Activated effector memory CD4-positive, alpha-beta T cell treated with anti-CD3 and anti-CD28 coated beads, Interleukin-2, amount 50 U/mL, for 16 hours (primary cell): ENCODE data around the gene SHH.

ENCODE experiments used
- DNase-seq: peaks from one replicate; pipeline ENCODE4 v3.0.0-alpha.2; 2020

Gene SHH

DNA sequence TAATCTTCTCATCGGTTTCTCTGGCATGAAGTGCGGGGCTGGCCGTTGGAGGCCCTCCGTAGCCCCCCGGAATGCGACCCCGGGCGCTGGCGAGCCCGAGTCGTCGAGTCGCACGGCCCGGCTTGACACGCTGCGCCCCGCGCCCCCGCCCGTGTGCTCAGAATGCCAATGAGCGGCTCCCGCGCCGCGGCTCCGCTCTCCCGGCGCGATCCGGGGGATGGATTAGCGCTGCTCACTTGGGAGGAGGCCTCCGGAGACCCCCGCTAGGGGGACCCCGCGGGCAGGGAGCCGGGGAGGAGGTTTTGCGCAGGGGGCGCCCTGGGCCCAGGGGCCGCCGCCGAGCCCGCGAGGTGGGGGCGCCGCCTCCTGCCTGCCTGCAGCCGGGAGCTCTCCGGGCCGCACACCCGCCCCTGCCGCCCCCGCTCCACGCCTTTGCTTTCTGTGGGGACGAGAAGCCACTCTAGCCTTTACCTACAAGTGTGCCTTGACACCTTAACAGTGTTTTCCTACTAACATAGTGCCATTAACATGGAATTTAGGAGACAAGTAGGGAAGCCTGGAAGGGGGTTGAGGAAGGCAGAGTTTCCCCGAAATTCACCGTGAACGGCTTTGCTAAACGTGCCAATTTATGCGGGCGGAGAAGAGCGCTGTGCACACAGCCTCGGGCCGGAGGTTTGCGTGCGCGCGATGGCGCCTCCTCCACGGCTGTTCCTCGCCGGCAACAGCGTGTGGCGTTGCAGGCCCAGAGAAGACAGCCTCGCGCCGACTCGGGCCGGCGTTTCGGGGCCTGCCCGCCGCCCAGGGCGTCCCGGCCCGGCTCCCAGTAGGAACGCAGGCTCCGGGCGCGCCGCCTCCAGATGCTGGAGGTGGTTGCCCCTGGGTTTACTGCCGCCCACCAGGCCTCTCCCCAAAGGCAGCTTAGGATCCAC, 7.1 kb downstream of the SHH start:
- DNase-seq = peak; percentile 79

DNA sequence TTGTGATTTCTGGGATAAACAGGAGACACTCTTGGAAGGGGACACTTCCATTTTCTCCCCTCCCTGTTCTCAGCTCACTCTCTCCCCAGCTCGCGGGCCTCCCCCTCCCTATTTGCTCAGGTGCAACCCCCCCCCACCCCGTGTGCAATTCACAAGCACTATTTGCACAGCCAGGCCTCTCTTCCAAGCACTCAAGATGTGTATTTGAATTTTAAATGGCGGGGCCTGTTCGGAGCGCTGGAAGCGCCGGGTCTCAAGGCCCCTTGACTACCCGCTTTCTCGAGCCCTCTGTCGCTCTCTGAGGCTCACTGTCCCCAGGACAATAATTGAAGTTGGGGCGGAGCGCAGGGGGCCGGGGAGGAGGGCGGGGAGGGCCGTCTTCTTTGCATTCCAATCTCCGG, 7.8 kb downstream of the SHH start:
- DNase-seq = no peak

DNA sequence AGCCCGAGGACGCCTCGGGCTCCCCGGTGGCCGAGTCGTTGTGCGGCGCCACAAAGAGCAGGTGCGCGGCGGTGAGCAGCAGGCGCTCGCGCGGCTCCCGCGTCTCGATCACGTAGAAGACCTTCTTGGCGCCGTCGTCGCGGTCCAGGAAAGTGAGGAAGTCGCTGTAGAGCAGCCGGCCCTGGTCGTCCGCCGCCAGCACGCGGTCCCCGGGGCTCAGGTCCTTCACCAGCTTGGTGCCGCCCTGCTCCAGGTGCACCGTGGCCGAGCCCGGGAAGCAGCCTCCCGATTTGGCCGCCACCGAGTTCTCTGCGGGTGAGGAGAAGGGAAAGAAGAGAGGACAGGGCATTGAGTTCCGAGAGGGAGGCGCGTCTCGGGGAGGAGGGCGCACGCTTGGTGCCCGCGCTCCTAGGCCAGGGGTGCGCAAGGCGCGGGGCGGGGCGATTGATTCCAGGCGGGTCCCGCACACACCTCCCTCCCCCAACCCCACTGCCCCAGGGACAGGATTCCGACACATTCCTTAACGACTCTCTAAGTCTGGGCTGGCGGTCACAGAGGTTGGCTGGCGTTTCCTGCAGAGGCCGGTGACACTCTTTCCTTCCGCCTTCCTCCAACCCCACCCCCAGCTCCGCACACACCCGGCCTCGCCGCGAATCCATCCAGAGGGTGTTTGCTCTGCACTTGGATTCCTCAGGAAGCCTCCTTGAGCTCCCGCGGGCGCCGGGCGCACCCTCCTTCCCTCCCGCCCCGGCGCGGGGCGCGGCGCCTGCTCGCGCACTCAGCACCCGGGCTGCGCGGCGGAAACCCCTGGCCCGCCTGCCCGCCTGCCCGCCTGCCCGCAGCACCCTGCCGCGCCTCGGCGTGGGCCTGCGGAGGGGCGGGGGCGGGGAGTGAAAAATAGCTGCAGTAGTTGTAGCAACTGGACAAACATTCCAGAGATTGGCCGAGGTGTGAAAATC, 8.6 kb downstream of the SHH start:
- no peak for DNase-seq

DNA sequence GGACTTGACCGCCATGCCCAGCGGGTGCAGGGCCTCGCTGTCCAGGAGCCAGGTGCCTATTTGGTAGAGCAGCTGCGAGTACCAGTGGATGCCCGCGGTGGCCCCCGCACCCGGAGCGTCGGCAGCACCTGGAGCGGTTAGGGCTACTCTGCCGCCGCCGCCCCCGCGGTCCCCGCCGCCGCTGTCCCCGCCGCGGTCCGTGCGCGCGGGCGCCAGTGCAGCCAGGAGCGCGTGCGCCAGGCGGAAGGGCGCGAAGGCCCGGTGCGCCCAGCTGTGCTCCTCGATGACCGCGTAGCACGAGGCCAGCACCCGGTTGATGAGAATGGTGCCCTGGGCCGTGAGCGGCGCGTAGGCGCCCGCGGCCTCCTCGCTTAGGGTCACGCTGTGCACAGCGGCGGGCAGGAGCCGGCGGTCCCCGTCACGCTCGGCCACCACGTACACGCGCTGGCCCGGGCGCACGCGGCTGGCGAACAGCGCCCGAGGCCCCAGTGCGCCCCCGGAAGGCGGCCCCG, 9.3 kb downstream of the SHH start:
- DNase-seq = no peak

DNA sequence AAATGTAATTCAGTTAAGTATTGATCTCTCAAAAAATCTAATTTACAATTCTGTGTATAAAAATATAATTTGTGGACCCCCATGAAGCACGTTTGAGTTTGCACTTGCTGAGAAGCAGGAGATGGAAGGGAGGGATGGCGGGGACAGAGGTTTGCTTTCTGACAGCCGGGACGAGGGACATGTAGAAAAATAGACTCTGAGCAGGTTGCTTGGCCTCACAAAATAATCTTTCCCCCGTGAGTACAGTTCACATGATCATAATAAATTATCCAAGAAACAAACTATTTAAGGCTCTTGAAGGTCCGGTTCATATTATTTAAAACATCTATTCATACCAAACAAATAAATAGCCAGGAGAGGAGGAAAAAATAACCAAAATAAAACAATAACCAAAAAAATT, 10.0 kb downstream of the SHH start:
- DNase-seq = no peak

DNA sequence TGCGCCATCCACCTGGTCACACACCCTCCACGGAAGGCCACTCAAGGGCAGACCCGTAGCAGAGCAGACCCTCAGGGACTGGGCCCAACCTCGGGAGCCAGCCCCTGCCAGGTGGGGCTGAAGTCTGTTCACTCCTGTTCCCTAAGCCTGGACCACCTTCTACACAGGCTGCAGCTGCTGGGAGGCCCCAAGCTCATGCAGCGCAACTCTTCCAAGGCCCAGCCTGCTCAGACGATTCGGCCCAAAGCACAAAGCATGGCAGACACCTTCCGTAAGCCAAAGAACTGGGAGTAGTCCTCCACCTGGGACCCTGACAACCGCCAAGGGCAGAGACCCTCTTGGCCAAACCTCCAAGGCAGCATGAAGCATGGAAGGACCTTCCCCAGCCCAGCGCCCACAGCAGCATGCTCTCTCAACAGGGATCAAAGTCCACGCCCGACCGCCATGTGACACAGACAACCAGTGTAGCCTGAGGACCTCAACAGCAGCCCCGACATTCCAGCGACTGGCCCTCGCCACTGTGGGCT, 11.5 kb downstream of the SHH start:
- DNase-seq = no peak

DNA sequence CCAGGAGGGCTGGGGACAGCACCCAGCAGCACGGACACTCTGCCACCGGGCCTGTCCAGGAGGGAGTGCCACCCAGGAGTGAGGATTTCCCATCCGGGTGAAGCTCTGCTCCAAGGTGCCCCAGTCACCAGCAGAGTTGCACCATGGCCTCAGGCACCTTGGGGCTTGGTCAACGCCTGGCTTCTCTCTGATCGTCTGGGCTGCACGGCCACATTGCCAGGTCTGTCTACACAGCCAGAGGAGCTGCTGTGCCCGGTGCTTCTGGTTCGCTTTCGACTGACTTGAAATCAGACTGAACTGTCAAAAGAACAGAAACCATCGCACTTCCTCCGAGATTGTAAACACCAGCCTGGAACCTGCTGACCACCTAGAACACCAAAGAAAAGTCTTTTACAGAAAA, 12.0 kb downstream of the SHH start:
- DNase-seq = no peak

DNA sequence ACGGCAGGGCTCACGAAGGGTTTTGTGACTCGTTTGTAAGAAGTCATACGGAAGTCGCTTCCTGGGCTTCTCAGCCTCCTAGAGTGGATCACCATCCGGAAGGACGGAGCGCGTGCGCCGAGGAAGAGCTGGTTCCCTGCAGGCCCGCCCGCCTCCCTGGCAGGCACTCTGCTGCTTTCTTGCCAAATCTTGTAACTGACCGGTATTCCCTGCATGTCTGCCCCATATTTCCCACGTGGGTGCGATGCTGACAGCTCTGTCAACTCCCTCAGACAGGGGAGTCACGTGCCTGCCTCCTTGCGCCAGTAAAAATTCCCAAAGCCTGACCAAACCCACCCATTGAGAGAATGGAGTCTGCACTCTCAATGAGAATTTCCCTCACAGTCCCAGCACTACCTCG, 12.7 kb downstream of the SHH start:
- DNase-seq = no peak

DNA sequence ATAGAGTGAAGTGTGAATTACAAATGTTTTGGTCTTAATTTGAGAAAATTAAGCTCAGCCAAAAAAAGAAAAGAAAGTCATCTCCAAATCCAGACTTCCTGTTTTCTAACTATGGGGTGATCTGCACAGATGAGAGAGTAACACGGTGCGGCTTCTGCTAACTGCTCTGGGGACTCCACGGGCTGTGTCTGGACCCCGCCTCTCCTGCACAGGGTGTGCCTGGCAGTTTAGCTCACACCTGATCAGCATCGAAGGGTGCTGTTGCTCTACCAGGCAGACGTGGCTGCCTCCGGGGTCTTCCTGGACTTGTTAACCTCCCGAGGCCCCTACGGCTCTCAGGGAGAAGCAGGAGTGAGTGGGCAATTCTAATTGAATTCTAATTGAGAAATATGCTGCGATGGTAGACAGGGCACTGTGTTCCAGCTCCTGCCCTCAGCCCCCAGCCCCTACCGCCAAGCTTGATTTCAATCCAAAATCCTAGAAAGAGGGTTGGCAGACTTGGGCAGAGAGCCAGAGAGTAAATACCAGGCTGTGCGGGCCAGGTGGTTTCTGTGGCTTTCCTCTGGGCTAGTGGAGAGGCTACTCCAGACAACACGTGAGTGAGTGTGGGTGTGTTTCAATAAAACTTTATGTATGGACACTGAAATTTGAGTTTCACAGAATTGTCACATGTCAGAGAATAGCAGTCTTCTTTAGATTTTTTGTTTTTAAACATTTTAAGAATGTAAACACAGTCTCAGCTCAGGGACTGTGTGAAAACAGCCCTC, 13.4 kb downstream of the SHH start:
- no peak for DNase-seq

DNA sequence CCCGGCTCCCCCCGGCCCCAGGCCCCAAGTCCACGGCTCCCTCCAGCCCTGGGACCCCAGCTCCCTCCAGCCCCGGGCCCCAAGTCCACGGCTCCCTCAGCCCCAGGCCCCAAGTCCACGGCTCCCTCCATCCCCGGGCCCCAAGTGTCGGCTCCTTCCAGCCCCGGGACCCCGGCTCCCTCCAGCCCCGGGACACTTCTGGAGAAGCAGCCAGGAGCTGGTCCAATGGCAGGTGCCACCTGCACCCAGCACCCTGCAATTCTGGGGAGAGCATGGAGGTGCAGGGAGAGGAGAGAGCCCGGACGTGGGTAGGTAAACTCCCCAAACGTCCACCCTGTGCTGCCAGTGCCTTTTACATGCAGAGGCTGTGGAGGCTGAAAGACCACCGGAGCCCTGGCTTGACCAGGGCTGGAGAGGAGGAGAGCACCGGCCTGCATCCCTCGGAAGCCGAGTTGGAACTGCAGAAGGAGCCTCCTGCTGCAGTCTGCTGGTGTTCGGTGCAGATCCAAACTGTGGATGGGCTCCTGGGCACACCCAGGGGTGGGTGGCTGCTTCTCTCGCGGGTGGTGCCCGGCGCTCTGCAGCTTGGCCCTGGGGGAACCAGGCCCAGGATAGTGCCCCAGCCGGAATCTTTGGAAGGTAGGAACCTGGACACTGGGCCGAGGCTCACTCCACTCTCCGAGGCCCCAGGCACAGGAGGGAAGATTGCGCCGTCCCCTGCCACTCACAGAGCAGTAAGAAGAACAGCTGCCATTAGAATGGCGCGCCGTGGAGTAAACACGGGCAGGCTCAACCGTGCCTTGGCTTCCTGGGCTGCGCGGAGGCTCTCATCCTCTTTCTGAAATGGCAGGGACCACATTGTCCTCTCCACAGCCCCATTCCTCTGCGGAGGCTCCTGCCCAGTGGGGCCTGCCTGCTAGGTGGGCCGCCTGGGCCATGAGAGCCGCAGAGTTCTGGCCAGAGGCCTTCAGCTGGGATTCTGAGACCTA, 14.7 kb downstream of the SHH start:
- DNase-seq = no peak

DNA sequence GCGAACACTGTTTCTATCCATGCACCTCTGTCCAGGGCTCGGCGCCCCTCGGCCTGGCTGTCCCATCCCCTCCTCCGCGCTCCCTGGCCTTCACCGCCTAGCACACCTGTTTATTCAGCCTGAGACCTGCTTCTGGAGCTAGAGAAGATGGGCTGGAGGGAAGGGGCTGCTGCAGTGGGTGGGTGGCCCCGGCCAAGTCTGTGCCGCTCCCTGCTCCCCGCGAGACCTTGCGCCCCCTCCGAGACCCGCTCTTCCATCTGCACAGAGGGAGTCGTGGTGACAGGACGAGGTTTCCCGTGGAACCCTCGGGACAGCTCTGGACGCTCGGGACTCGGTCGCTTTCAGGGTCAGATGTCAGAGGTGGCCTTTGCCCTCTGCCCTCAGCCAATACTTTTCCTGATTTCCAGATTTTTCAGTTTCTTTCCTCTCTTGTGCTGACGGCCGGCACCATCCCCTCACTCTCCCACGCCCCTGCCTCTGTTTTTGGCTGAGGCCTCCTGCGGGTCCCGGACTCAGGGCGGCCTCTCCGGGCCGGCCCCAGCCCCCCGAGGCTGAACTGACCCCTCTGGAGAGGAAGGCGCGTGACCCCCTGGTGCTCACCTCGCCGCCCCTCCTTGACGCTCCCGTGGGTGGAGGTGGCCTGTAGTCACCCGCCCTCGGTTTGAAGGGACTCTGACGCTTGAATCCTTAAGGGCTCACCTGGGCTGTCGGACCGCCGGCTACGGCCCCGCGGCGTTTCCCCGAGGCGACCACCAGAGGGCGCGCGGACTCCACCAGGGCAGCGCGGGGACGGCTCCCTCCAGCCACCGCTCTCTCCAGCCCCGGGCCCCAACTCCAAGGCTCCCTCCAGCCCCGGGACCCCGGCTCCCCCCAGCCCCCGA, 15.6 kb downstream of the SHH start:
- DNase-seq = peak; percentile 89

DNA sequence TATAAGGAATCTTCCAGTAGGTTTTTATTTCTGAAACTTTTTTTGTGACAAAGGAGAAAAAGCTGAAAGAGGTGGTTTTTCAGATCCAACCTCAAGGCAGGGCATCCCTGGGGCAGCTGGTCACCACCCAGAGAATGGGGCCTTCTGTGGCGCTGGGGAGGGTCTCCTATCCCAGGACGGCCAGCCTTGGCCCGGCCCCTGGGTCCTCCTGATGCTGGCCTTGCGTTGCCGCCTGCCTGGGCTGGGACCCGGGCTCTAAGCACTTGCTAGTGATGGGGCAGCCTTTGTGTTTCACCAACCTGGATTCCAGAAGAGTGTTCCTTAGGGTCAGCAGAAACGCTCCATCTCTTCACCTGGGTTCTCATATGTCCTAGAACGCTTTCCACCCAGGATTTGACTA, 16.3 kb downstream of the SHH start:
- DNase-seq = no peak

DNA sequence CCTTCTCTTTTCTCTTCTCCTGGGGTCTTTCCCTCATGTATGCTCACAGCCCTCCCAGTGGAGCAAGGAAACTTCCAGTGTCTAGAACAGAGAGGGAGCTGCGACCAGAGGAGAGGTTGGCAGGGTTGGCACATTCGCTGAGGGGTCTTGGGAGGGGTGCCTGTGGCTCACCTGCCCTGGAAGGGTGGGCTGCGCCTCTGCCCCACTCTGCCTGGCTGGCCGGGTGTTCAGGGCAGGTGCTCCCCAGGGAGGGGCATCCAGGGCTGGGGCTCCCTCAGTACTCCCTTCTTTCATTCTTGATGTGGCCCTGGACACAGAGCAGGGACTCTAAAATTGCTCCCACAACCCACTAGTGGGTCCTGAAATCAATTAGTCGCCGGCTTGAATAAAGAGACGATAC, 16.9 kb downstream of the SHH start:
- DNase-seq = no peak

DNA sequence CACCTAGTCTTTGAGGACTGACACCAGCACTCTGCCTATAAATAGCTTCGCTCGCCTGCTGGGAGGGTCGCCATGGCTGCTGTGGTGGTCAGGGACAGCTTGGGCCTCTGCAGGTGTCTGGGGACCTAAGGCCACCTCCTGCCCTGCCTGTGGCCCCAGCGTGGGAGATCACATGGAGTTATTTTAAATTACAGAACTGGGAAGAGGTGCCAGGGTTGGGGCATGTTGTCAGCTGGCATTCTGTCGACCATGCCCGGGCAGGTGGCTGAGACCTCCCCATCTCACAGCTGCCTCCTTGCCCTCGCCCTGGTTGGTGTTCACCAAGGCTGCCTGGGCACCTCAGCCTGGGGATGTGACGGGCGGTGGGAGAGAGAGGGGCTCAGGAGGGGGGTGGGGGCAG, 18.1 kb downstream of the SHH start:
- no peak for DNase-seq

DNA sequence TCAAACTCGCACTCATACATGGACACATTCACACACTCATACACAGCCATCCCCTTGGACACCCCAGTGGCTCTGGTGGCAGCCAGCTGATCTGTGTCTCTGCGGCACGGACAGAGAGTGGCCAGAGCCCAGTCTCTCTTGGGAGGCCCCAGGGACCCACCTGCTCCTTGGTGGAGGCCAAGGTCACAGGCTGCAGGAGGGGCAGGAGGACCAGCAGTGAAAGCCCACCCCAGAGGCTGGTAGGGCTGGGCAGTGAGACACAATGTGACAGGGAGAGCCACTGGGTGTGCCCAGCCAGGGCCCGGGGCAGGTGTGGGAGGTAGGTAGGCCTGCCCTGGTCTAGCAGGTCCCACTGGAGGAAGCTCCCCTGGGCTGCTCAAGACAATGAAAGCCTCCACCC, 18.5 kb downstream of the SHH start:
- no peak for DNase-seq

DNA sequence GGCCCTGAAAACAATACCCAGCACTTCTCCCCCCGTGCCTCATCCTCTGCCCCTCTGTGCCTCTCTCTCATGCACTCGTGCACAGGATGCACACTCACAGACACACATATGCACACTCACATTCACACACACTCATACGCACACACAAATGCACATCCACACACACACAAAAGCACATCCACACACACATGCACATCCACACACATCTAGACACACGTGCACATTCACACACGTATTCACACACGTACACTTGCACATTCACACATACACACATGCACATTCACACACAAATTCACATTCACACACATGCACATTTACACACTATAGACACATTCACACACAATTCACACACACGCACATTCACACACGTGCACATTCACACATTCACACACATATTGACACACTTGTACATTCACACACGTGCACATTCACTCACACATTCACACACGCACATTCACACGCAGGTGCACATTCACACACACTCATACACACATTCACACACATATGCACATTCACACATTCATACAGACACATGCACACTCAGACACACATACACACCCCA, 19.2 kb downstream of the SHH start:
- no peak for DNase-seq

DNA sequence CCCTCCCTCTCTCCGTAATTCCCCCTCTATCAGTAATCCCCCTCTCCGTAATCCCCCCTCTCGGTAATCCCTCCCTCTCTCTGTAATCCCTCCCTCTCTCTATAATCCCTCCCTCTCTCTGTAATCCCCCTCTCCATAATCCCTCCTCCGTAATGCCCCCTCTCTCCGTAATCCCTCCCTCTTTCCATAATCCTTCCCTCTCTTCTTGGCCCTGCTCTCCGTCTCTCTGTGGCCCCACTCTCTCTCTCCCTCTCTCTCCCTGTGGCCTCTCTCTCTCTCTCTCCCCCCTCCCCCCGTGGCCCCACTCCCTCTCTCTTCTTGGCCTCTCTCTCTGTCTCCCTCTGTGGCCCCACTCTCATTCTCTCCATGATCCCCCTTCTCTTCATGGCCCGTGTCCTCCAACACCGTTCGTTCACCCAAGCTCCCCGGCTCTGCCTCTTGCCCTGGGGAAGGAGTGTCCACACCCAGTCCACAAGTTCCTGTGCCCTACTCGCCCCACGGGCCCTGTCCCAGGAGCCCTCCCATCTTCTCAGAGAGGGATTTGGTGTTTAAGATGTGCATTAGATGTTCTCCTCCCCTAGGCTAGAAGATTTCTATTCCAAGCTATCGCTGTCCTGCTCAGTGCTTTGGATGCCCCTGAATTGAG, 19.8 kb downstream of the SHH start:
- no peak for DNase-seq

DNA sequence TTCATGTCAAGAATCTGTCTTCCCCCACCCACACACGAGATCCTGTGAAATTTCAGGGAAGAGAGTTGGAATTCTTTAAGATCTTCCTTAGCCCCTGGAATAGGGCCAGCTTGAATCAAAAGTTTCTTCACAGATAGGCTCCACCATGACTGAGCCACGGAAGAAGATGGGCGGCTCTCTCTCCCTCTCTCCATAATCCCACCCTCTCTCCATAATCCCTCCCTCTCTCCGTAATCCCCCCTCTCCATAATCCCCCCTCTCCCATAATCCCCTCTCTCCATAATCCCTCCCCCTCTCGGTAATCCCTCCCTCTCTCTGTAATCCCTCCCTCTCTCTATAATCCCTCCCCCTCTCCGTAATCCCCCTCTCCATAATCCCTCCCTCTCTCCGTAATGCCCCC, 20.4 kb downstream of the SHH start:
- no peak for DNase-seq

DNA sequence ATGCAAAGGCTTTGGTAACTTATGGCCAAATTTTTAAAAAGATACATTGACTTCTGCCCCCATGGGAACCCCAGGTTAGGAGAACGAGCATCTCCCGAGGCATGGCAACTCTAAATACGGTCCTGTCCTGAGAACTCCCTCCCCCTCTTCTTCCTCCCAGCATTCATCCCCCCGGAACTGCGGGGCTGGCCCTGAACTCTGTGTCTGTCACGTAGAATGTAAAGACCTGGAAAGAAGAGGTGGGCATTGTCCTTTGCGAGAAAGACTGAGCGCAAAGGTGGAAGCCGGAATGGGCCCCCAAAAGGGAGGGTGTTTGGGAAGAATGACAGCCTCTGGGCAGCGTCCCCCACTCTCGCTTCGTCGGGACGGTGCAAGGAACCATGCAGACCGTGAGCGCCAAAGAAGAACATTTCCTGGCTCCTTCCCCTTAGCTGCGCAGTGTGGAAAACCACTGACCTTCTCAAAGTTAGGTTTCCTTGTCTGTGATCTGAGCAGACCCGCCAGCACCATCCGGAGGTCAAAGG, 21.0 kb downstream of the SHH start:
- DNase-seq = no peak
